Endothelial cell of umbilical vein (primary cell): ENCODE results near the gene INSIG2. TPM values are rescaled to one million over a fixed set of nuclear protein-coding genes. Genes with fewer than 3 reads are reported as not detected.

Experiments
- BruUV-seq: library from RNA; stranded (reverse); fragments of 400-500 nt; replicated peaks from 2 replicates; lab custom pipeline; 2021; lab: Mats Ljungman, UMichigan
- CTCF ChIA-PET: fragments of 300-600, 350-600 bp; sonication (Branson Sonifier 250); formaldehyde crosslinking; loops from one replicate; lab custom pipeline; 2021; ENCODE audit warnings: antibody characterized with exemption, inconsistent platforms; lab: Charles Lee
- POLR2A ChIA-PET: fragments of 300-600, 350-600 bp; sonication (Branson Sonifier 250); formaldehyde crosslinking; loops from one replicate; lab custom pipeline; 2021; ENCODE audit warnings: antibody characterized with exemption, inconsistent platforms; lab: Charles Lee
- DNase-seq: peaks from one replicate; pipeline ENCODE4 v3.0.0-alpha.2; 2011; ENCODE audit warnings: low read depth, low spot score
- FAIRE-seq: peaks from 2 replicates; lab custom pipeline; 2011; peaks lifted over from hg19 to GRCh38; lab: Jason Lieb, UNC
- H2AFZ ChIP-seq: 2 replicates; pipeline ENCODE4 v1.6.0; 2012; ENCODE audit warnings: low read depth, low read length, control low read depth, inconsistent platforms
- H3K27ac ChIP-seq: 2 replicates; pipeline ENCODE4 v1.5.1; 2011; ENCODE audit warnings: low read depth, mild to moderate bottlenecking, control low read depth, low read length, moderate library complexity; ENCODE audit not compliant: insufficient read depth
- H3K27me3 ChIP-seq, 2 experiments: 2 replicates each; pipeline versions ENCODE4 v1.6.0 to v1.6.1; 2011; ENCODE audit warnings: low read length in 2 of 2, mixed read lengths in 1 of 2; ENCODE audit not compliant: control insufficient read depth in 2 of 2, insufficient read depth in 2 of 2
- H3K36me3 ChIP-seq, 2 experiments: 2 replicates in 1 of 2; 3 replicates in 1 of 2; pipeline ENCODE4 v1.5.1; 2011; ENCODE audit warnings: low read length in 2 of 2, mild to moderate bottlenecking in 1 of 2, moderate library complexity in 1 of 2; ENCODE audit not compliant: control insufficient read depth in 2 of 2, insufficient read depth in 2 of 2; ENCODE audit errors: extremely low read depth in 1 of 2
- H3K4me1 ChIP-seq: 3 replicates; pipeline ENCODE4 v1.5.1; 2011; ENCODE audit warnings: mild to moderate bottlenecking, low read length; ENCODE audit not compliant: control insufficient read depth, insufficient read depth; ENCODE audit errors: extremely low read depth
- H3K4me2 ChIP-seq: 2 replicates; pipeline ENCODE4 v1.6.1; 2011; ENCODE audit warnings: low read length, control low read depth, mixed read lengths; ENCODE audit not compliant: insufficient read depth
- H3K4me3 ChIP-seq, 3 experiments: fragments of 200-600 bp in 1 of 3; sonication (generic), shearing (Covaris generic) in 1 of 3; replicated peaks in 1 of 3; 2 replicates each; pipeline ENCODE4 v1.5.1; 2011 to 2016; ENCODE audit warnings: control low read depth in 3 of 3, low read length in 3 of 3, mild to moderate bottlenecking in 2 of 3, inconsistent platforms in 1 of 3, low read depth in 1 of 3, moderate library complexity in 1 of 3; ENCODE audit not compliant: insufficient read depth in 1 of 3
- H3K79me2 ChIP-seq: 2 replicates; pipeline ENCODE4 v1.6.0; 2012; ENCODE audit warnings: low read length, inconsistent platforms; ENCODE audit not compliant: control insufficient read depth, insufficient read depth
- H3K9ac ChIP-seq: replicated peaks from 2 replicates; pipeline ENCODE3; 2011; ENCODE audit warnings: low read length, control low read depth; ENCODE audit not compliant: insufficient read depth; ENCODE audit errors: extremely low read depth
- H3K9me1 ChIP-seq: replicated peaks from 3 replicates; pipeline ENCODE4 v1.6.0; 2011; ENCODE audit warnings: mild to moderate bottlenecking, low read length; ENCODE audit not compliant: control insufficient read depth, insufficient read depth; ENCODE audit errors: extremely low read depth
- H3K9me3 ChIP-seq: replicated peaks from 2 replicates; pipeline ENCODE4 v1.5.1; 2012; ENCODE audit warnings: low read length, inconsistent platforms; ENCODE audit not compliant: control insufficient read depth, insufficient read depth
- H4K20me1 ChIP-seq: replicated peaks from 2 replicates; pipeline ENCODE3; 2011; ENCODE audit warnings: mild to moderate bottlenecking, low read length; ENCODE audit not compliant: control insufficient read depth, insufficient read depth; ENCODE audit errors: extremely low read depth
- EZH2 ChIP-seq: IDR thresholded peaks from 2 replicates; pipeline ENCODE4 v1.6.1; 2012; ENCODE audit warnings: borderline replicate concordance, low read depth, mild to moderate bottlenecking, moderate library complexity, low read length, inconsistent platforms; ENCODE audit not compliant: severe bottlenecking
- FOS ChIP-seq: IDR thresholded peaks from 2 replicates; pipeline ENCODE4 v1.6.1; 2011; ENCODE audit warnings: mild to moderate bottlenecking, low read length, moderate library complexity, borderline replicate concordance; ENCODE audit not compliant: insufficient read depth
- GATA2 ChIP-seq: IDR thresholded peaks from 2 replicates; pipeline ENCODE4 v1.7.0; 2011; ENCODE audit warnings: low read depth, mild to moderate bottlenecking, moderate library complexity, mixed read lengths, low read length; ENCODE audit not compliant: insufficient read length, insufficient read depth
- JUN ChIP-seq: IDR thresholded peaks from 2 replicates; pipeline ENCODE4 v1.6.1; 2011; ENCODE audit warnings: borderline replicate concordance, low read depth; ENCODE audit not compliant: insufficient read length, insufficient read depth
- MYC ChIP-seq: IDR thresholded peaks from one replicate; pipeline ENCODE4 v1.6.1; 2011; ENCODE audit warnings: mild to moderate bottlenecking, low read depth, low read length
- POLR2A ChIP-seq: IDR thresholded peaks from 2 replicates; pipeline ENCODE4 v1.6.1; 2012; ENCODE audit warnings: low read depth, mild to moderate bottlenecking, control low read depth, low read length
- POLR2AphosphoS5 ChIP-seq: IDR thresholded peaks from 2 replicates; pipeline ENCODE4 v1.6.1; 2012; ENCODE audit warnings: low read depth, mild to moderate bottlenecking, control low read depth, low read length, moderate library complexity; ENCODE audit not compliant: insufficient read depth
- dilution Hi-C: fragments of 300-500 bp; cut with MboI; formaldehyde crosslinking; loops from one replicate; pipeline ENCODE4 v1.15.0; 2019; ENCODE audit warnings: low sequenced_read_pairs; ENCODE audit not compliant: extremely low pct_ligation_motif_present
- intact Hi-C: fragments of 100-400 bp; cut with micrococcal nuclease; formaldehyde crosslinking; loops from one replicate; pipeline ENCODE4 v1.10.0; 2022
- polyA plus RNA-seq, 4 experiments: library from polyadenylated mRNA; depleted of rRNA in 3 of 4; stranded (reverse) in 3 of 4; unstranded in 1 of 4; fragments of >200 nt; gene quantifications; 2 replicates each; pipeline versions ENCODE4 v1.2.1 to v1.2.3, GENCODE V29; 2011 to 2012; ENCODE audit warnings: missing spikeins in 1 of 4
- total RNA-seq: library from RNA; stranded (reverse); gene quantifications from 2 replicates; pipeline ENCODE4 v1.2.3, GENCODE V29; 2021
- TF ChIP-seq, protein P1 (sequence below): IDR thresholded peaks from 2 replicates; pipeline ENCODE4 v1.6.1; 2011; ENCODE audit not compliant: insufficient read depth, insufficient read length
- TF ChIP-seq, protein P2 (sequence below), 2 donors: IDR thresholded peaks; 1 replicate in 1 of 2; 2 replicates in 1 of 2; pipeline ENCODE4 v1.5.1; 2011; ENCODE audit warnings: low read length in 2 of 2, mild to moderate bottlenecking in 2 of 2, moderate library complexity in 2 of 2, control low read depth in 1 of 2, inconsistent platforms in 1 of 2, low read depth in 1 of 2; ENCODE audit not compliant: insufficient read depth in 1 of 2; ENCODE audit errors: extremely low read depth in 1 of 2

Gene INSIG2
- total and polyA plus RNA-seq, 2 donors (not counting 3 experiments of a cell fraction or from before 2014, with no cell fraction given), result 24.1 to 26.9 TPM

DNA sequence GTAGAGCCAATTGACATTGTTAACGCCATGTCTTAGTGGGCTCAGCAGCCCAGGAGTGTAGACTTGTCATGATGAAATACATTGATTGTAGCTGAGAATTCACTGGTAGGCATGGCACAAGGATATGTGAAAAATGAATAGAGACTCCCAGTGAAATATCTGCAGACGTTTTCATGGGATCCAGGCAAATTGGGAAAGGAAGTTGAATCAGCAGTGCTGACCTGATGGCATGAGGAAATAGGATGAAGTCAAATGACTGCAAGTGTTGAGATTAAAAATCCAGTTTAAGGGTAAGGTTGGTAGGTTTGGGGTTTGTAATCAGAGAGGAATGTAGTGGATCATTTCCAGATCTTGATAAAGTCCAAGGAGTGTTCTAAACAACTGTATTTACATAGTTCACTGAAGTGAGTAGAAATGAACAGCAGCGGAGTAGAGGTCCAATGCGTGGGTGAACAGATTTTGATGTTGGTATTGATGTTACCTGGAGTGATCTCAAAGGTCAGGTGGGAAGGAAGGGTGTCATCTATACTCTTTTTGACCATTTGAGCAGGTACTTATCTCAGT, 24.6 kb downstream of the INSIG2 start:
- ChIA-PET CTCF (interaction anchor here (0.9 kb wide), 1 partner anchor 743 kb away, joined by 3 read pairs; no protein-coding TSS in a partner anchor), POLR2A (no interaction called here)
- no peak overlapping the region for H3K4me3 ChIP-seq
- H3K27me3 ChIP-seq, result no peaks in the 10 kb centered on the region
- H2AFZ ChIP-seq, result no peak overlapping the region
- intact Hi-C loops (loop anchor here (1.0 to 5.0 kb wide), 4 partner anchors 10 to 154 kb away; no protein-coding TSS in a partner anchor), dilution Hi-C loops (no loop called here)
- H3K4me2 ChIP-seq, result peak overlapping the region; percentile 80
- peak overlapping the region; percentile 10 for H3K9ac ChIP-seq
- H3K9me1 ChIP-seq, result no peaks in the 10 kb centered on the region
- FAIRE-seq (peak; percentile 98), DNase-seq (peak; percentile 93)
- peaks cover 20% of the 10 kb centered on the region for H3K4me1 ChIP-seq
- no peaks in the 10 kb centered on the region for H4K20me1 ChIP-seq
- H3K36me3 ChIP-seq, result no peaks in the 10 kb centered on the region
- TF ChIP-seq FOS (peak; percentile 94), EZH2 (no peak), MYC (no peak), POLR2A (peak; percentile 79), GATA2 (peak; percentile 99), JUN (peak; percentile 94), POLR2AphosphoS5 (peak; percentile 86)
- TF ChIP-seq, protein P1, sequence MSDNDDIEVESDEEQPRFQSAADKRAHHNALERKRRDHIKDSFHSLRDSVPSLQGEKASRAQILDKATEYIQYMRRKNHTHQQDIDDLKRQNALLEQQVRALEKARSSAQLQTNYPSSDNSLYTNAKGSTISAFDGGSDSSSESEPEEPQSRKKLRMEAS, result no peak
- TF ChIP-seq, protein P2, sequence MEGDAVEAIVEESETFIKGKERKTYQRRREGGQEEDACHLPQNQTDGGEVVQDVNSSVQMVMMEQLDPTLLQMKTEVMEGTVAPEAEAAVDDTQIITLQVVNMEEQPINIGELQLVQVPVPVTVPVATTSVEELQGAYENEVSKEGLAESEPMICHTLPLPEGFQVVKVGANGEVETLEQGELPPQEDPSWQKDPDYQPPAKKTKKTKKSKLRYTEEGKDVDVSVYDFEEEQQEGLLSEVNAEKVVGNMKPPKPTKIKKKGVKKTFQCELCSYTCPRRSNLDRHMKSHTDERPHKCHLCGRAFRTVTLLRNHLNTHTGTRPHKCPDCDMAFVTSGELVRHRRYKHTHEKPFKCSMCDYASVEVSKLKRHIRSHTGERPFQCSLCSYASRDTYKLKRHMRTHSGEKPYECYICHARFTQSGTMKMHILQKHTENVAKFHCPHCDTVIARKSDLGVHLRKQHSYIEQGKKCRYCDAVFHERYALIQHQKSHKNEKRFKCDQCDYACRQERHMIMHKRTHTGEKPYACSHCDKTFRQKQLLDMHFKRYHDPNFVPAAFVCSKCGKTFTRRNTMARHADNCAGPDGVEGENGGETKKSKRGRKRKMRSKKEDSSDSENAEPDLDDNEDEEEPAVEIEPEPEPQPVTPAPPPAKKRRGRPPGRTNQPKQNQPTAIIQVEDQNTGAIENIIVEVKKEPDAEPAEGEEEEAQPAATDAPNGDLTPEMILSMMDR (IDR thresholded peaks at IDR 0.05; ENCODE audit: extremely low read depth in 1 of 2, insufficient read depth in 1 of 2, low read depth in 1 of 2, low read length in 2 of 2), result no peak
- no peaks in the 10 kb centered on the region for H3K9me3 ChIP-seq
- no peaks in the 10 kb centered on the region for H3K79me2 ChIP-seq
- H3K27ac ChIP-seq, result peak overlapping the region; percentile 91
- no TSS peak for BruUV-seq
